OCI-LY7 (cell line): ENCODE data around the gene EPB41L4B. TPM values are rescaled to one million over a fixed set of nuclear protein-coding genes. Genes with fewer than 3 reads are reported as not detected.

Source experiments
- BruUV-seq: library from RNA; stranded (reverse); fragments of 400-500 nt; replicated peaks from 2 replicates; lab custom pipeline; 2021; lab: Mats Ljungman, UMichigan
- CTCF ChIA-PET: fragments of 300-600 bp; sonication (Branson Sonifier 250); formaldehyde crosslinking; loops from one replicate; lab custom pipeline; 2022; ENCODE audit warnings: antibody characterized with exemption; ENCODE audit not compliant: unreplicated experiment; lab: Charles Lee
- POLR2A ChIA-PET: fragments of 300-600 bp; sonication (Branson Sonifier 250); formaldehyde crosslinking; loops from one replicate; lab custom pipeline; 2022; ENCODE audit warnings: antibody characterized with exemption; lab: Charles Lee
- DNase-seq: peaks from one replicate; pipeline ENCODE4 v3.0.0-alpha.2; 2015; ENCODE audit warnings: low spot score
- H2AFZ ChIP-seq: fragments of 200-600 bp; sonication (generic), shearing (Covaris generic); 2 replicates; pipeline ENCODE4 v1.6.1; 2014; ENCODE audit warnings: mild to moderate bottlenecking, antibody characterized with exemption, low read length, moderate library complexity
- H3K27ac ChIP-seq: fragments of 200-600 bp; sonication (generic); 2 replicates; pipeline ENCODE4 v1.5.1; 2014; ENCODE audit warnings: mixed run types, low read depth, mild to moderate bottlenecking, moderate library complexity, low read length, inconsistent platforms; ENCODE audit not compliant: poor library complexity, severe bottlenecking
- H3K36me3 ChIP-seq: fragments of 200-600 bp; sonication (generic); 2 replicates; pipeline ENCODE4 v1.6.1; 2014; ENCODE audit warnings: mild to moderate bottlenecking, antibody characterized with exemption, low read length, moderate library complexity, mixed read lengths; ENCODE audit not compliant: insufficient read depth
- H3K4me1 ChIP-seq: fragments of 200-600 bp; sonication (generic); 2 replicates; pipeline ENCODE4 v1.5.1; 2014; ENCODE audit warnings: mild to moderate bottlenecking, low read length; ENCODE audit not compliant: insufficient read depth, poor library complexity, severe bottlenecking
- H3K4me2 ChIP-seq: fragments of 200-600 bp; sonication (generic); 2 replicates; pipeline ENCODE4 v1.6.1; 2014; ENCODE audit warnings: mild to moderate bottlenecking, low read length
- H3K4me3 ChIP-seq: fragments of 200-600 bp; sonication (generic); 2 replicates; pipeline ENCODE4 v1.5.1; 2014; ENCODE audit warnings: mild to moderate bottlenecking, low read depth, low read length; ENCODE audit not compliant: poor library complexity, severe bottlenecking
- H3K79me2 ChIP-seq: fragments of 200-600 bp; sonication (generic); 2 replicates; pipeline ENCODE4 v1.6.1; 2016; ENCODE audit warnings: low read depth, mild to moderate bottlenecking, low read length, moderate library complexity, mixed read lengths; ENCODE audit not compliant: insufficient read depth
- H3K9me2 ChIP-seq: fragments of 200-600 bp; sonication (generic); 2 replicates; pipeline ENCODE4 v1.6.1; 2016; ENCODE audit warnings: mild to moderate bottlenecking, low read length, mixed read lengths; ENCODE audit not compliant: insufficient read depth
- H3K9me3 ChIP-seq: fragments of 200-600 bp; sonication (generic); 2 replicates; pipeline ENCODE4 v1.6.1; 2014; ENCODE audit warnings: mild to moderate bottlenecking, mixed run types, low read length, mixed read lengths
- H4K20me1 ChIP-seq: fragments of 200-600 bp; sonication (generic); 2 replicates; pipeline ENCODE4 v1.6.1; 2014; ENCODE audit warnings: mild to moderate bottlenecking, antibody characterized with exemption, low read length, moderate library complexity, mixed read lengths; ENCODE audit not compliant: insufficient read depth
- CTCF ChIP-seq: fragments of 200-600 bp; sonication (generic); conservative IDR thresholded peaks from 2 replicates; pipeline ENCODE4 v1.5.1; 2014; ENCODE audit warnings: mild to moderate bottlenecking, antibody characterized with exemption, low read length, moderate library complexity, mixed read lengths
- EZH2phosphoT487 ChIP-seq: fragments of 200-600 bp; sonication (generic); IDR thresholded peaks from 2 replicates; pipeline ENCODE4 v1.6.1; 2018; ENCODE audit warnings: low read depth, borderline replicate concordance, mild to moderate bottlenecking, mixed run types, antibody characterized with exemption, low read length, moderate library complexity, mixed read lengths
- intact Hi-C: fragments of 100-400 bp; cut with micrococcal nuclease; formaldehyde crosslinking; loops from one replicate; pipeline ENCODE4 v1.10.0; 2022; ENCODE audit not compliant: unreplicated experiment
- total RNA-seq, 2 experiments: library from RNA; depleted of rRNA in 1 of 2; stranded (reverse); fragments of >200 nt in 1 of 2; shearing (Covaris generic) in 1 of 2; gene quantifications; 2 replicates each; pipeline ENCODE4 v1.2.3, GENCODE V29; 2014 to 2022

Gene EPB41L4B
- total RNA-seq, 2 experiments from 2014 or later: 0.29 TPM; not detected in 1

GRCh38 chr9:109283012-109283411 lies 37.8 kb downstream of the EPB41L4B start:
- Histone ChIP-seq H3K4me1 (no peaks in the 10 kb centered on the region), H3K27ac (no peak overlapping the region), H3K79me2 (no peaks in the 10 kb centered on the region), H3K4me3 (no peak overlapping the region), H3K36me3 (no peaks in the 10 kb centered on the region), H3K4me2 (no peak overlapping the region), H4K20me1 (no peaks in the 10 kb centered on the region), H2AFZ (no peak overlapping the region), H3K9me2 (no peaks in the 10 kb centered on the region), H3K9me3 (no peaks in the 10 kb centered on the region)
- TF ChIP-seq EZH2phosphoT487 (no peak), CTCF (no peak)
- CTCF ChIA-PET: no interaction called here
- DNase-seq: no peak
- BruUV-seq: no TSS peak
- intact Hi-C loops: no loop called here
- POLR2A ChIA-PET: no interaction called here

GRCh38 chr9:109282302-109282701 lies 38.6 kb downstream of the EPB41L4B start:
- H3K4me3 ChIP-seq: no peak overlapping the region
- ChIA-PET CTCF (no interaction called here), POLR2A (no interaction called here)
- intact Hi-C loops: no loop called here
- no peaks in the 10 kb centered on the region for H4K20me1 ChIP-seq
- no peak overlapping the region for H3K4me2 ChIP-seq
- H3K4me1 ChIP-seq: no peaks in the 10 kb centered on the region
- H3K79me2 ChIP-seq: no peaks in the 10 kb centered on the region
- DNase-seq: no peak
- H3K9me2 ChIP-seq: no peaks in the 10 kb centered on the region
- no peaks in the 10 kb centered on the region for H3K36me3 ChIP-seq
- BruUV-seq: no TSS peak
- TF ChIP-seq EZH2phosphoT487: no peak
- TF ChIP-seq CTCF: no peak
- no peak overlapping the region for H3K27ac ChIP-seq
- no peaks in the 10 kb centered on the region for H3K9me3 ChIP-seq
- no peak overlapping the region for H2AFZ ChIP-seq

- intact Hi-C loops: no loop called here
- Histone ChIP-seq H2AFZ (no peak overlapping the region), H3K4me1 (no peaks in the 10 kb centered on the region), H3K36me3 (no peaks in the 10 kb centered on the region), H3K79me2 (no peaks in the 10 kb centered on the region), H3K9me2 (no peaks in the 10 kb centered on the region), H3K4me3 (no peak overlapping the region), H3K9me3 (no peaks in the 10 kb centered on the region), H3K4me2 (no peak overlapping the region), H3K27ac (no peak overlapping the region), H4K20me1 (no peaks in the 10 kb centered on the region)
- no TSS peak for BruUV-seq
- DNase-seq: no peak
- CTCF ChIA-PET: no interaction called here
- POLR2A ChIA-PET: no interaction called here
- TF ChIP-seq CTCF (no peak), EZH2phosphoT487 (no peak)
Observed at GRCh38 chr9:109281518-109281917, 39.3 kb downstream of the EPB41L4B start.
